HEK293 (cell line): ENCODE measurements around the gene KRT74.

Experiments
- CTCF ChIA-PET: fragments of 350-600 bp; formaldehyde crosslinking; extraction: SDS; loops from one replicate; lab custom pipeline; 2021; ENCODE audit warnings: antibody characterized with exemption; lab: Yijun Ruan, JAX
- POLR2A ChIA-PET: fragments of 300-600 bp; formaldehyde crosslinking; extraction: SDS; loops from one replicate; lab custom pipeline; 2020; ENCODE audit warnings: antibody characterized with exemption, inconsistent platforms; lab: Yijun Ruan, JAX
- H3K27ac ChIP-seq: fragments of 200-500 bp; sonication (Bioruptor generic); 2 replicates; pipeline ENCODE4 v1.5.1; 2014; ENCODE audit warnings: low read depth, low read length, control low read depth, inconsistent platforms; ENCODE audit errors: extremely low read depth
- H3K36me3 ChIP-seq, 2 experiments: fragments of 200-500 bp in 1 of 2; sonication (Bioruptor generic) in 1 of 2; 1 replicate in 1 of 2; 2 replicates in 1 of 2; pipeline ENCODE4 v1.5.1; 2014 to 2017; ENCODE audit warnings: inconsistent platforms in 2 of 2, low read length in 2 of 2; ENCODE audit not compliant: control insufficient read depth in 2 of 2, insufficient read depth in 1 of 2
- H3K4me1 ChIP-seq: fragments of 200-500 bp; sonication (Bioruptor generic); 2 replicates; pipeline ENCODE4 v1.5.1; 2014; ENCODE audit warnings: mild to moderate bottlenecking, low read length, inconsistent platforms; ENCODE audit not compliant: control insufficient read depth, insufficient read depth
- H3K4me3 ChIP-seq: 2 replicates; pipeline ENCODE4 v1.5.1; 2011; ENCODE audit warnings: low read depth, mild to moderate bottlenecking, control low read depth, low read length, moderate library complexity
- H3K9me3 ChIP-seq: fragments of 200-500 bp; sonication (Bioruptor generic); 2 replicates; pipeline ENCODE4 v1.5.1; 2014; ENCODE audit warnings: low read depth, low read length, inconsistent platforms; ENCODE audit not compliant: control insufficient read depth, insufficient read depth
- HOXC10 ChIP-seq: sonication (generic); formaldehyde crosslinking; IDR thresholded peaks from 2 replicates; pipeline ENCODE4 v1.8.1; 2023; ENCODE audit warnings: mild to moderate bottlenecking, missing genetic modification reagents
- KLF9 ChIP-seq: fragments of 450-650 bp; formaldehyde crosslinking; IDR thresholded peaks from 2 replicates; pipeline ENCODE4 v1.5.1; 2016; ENCODE audit warnings: missing biosample characterization, missing genetic modification characterization, low read depth
- SP3 ChIP-seq: fragments of 450-650 bp; formaldehyde crosslinking; IDR thresholded peaks from 2 replicates; pipeline ENCODE4 v1.5.1; 2016; ENCODE audit warnings: missing biosample characterization, missing genetic modification characterization
- WT1 ChIP-seq: fragments of 450-650 bp; formaldehyde crosslinking; IDR thresholded peaks from 2 replicates; pipeline ENCODE4 v1.5.1; 2016; ENCODE audit warnings: missing biosample characterization, missing genetic modification characterization
- ZBTB8A ChIP-seq: fragments of 450-650 bp; formaldehyde crosslinking; IDR thresholded peaks from 2 replicates; pipeline ENCODE4 v1.5.1; 2016; ENCODE audit warnings: missing biosample characterization, missing genetic modification characterization
- ZFP37 ChIP-seq: fragments of 450-650 bp; formaldehyde crosslinking; IDR thresholded peaks from 2 replicates; pipeline ENCODE4 v1.5.1; 2016; ENCODE audit warnings: missing biosample characterization, missing genetic modification characterization
- ZNF10 ChIP-seq: fragments of 450-650 bp; formaldehyde crosslinking; IDR thresholded peaks from 2 replicates; pipeline ENCODE4 v1.5.1; 2017; ENCODE audit warnings: missing biosample characterization, missing genetic modification characterization
- ZNF140 ChIP-seq: fragments of 450-650 bp; formaldehyde crosslinking; IDR thresholded peaks from 2 replicates; pipeline ENCODE4 v1.5.1; 2016; ENCODE audit warnings: missing biosample characterization, missing genetic modification characterization
- ZNF155 ChIP-seq: fragments of 450-650 bp; formaldehyde crosslinking; IDR thresholded peaks from 2 replicates; pipeline ENCODE4 v1.5.1; 2016; ENCODE audit warnings: missing biosample characterization, missing genetic modification characterization
- ZNF175 ChIP-seq: fragments of 450-650 bp; formaldehyde crosslinking; IDR thresholded peaks from 2 replicates; pipeline ENCODE4 v1.5.1; 2016; ENCODE audit warnings: missing biosample characterization, missing genetic modification characterization
- ZNF248 ChIP-seq: fragments of 450-650 bp; formaldehyde crosslinking; IDR thresholded peaks from 2 replicates; pipeline ENCODE4 v1.5.1; 2017; ENCODE audit warnings: missing biosample characterization, missing genetic modification characterization
- ZNF311 ChIP-seq: fragments of 450-650 bp; formaldehyde crosslinking; IDR thresholded peaks from 2 replicates; pipeline ENCODE4 v1.5.1; 2017; ENCODE audit warnings: missing biosample characterization, missing genetic modification characterization, borderline replicate concordance
- ZNF423 ChIP-seq: fragments of 450-650 bp; formaldehyde crosslinking; IDR thresholded peaks from 2 replicates; pipeline ENCODE4 v1.5.1; 2016; ENCODE audit warnings: missing biosample characterization, missing genetic modification characterization
- ZNF433 ChIP-seq: fragments of 450-650 bp; formaldehyde crosslinking; IDR thresholded peaks from 2 replicates; pipeline ENCODE4 v1.5.1; 2016; ENCODE audit warnings: missing biosample characterization, missing genetic modification characterization, low read depth
- ZNF529 ChIP-seq: fragments of 450-650 bp; formaldehyde crosslinking; IDR thresholded peaks from 2 replicates; pipeline ENCODE4 v1.5.1; 2017; ENCODE audit warnings: missing genetic modification characterization, missing biosample characterization; ENCODE audit not compliant: insufficient replicate concordance
- ZNF544 ChIP-seq: fragments of 450-650 bp; formaldehyde crosslinking; IDR thresholded peaks from 2 replicates; pipeline ENCODE4 v1.5.0; 2017; ENCODE audit warnings: missing biosample characterization, missing genetic modification characterization
- ZNF707 ChIP-seq: fragments of 450-650 bp; formaldehyde crosslinking; IDR thresholded peaks from 2 replicates; pipeline ENCODE4 v1.5.1; 2016; ENCODE audit warnings: missing biosample characterization, missing genetic modification characterization
- TF ChIP-seq, protein P1 (sequence below): fragments of 450-650 bp; formaldehyde crosslinking; IDR thresholded peaks from 2 replicates; pipeline ENCODE4 v1.5.1; 2016; ENCODE audit warnings: missing biosample characterization, missing genetic modification characterization
- TF ChIP-seq, protein P2 (sequence below): fragments of 450-650 bp; IDR thresholded peaks from 2 replicates; pipeline ENCODE4 v1.5.1; 2018; ENCODE audit warnings: missing biosample characterization, mild to moderate bottlenecking, missing genetic modification characterization
- TF ChIP-seq, protein P3 (sequence below): fragments of 450-650 bp; IDR thresholded peaks from 2 replicates; pipeline ENCODE4 v1.5.1; 2018; ENCODE audit warnings: missing biosample characterization, missing genetic modification characterization
- TF ChIP-seq, protein P4 (sequence below): fragments of 450-650 bp; formaldehyde crosslinking; IDR thresholded peaks from 2 replicates; pipeline ENCODE4 v1.5.1; 2016; ENCODE audit warnings: missing biosample characterization, missing genetic modification characterization

The KRT74 gene

DNA sequence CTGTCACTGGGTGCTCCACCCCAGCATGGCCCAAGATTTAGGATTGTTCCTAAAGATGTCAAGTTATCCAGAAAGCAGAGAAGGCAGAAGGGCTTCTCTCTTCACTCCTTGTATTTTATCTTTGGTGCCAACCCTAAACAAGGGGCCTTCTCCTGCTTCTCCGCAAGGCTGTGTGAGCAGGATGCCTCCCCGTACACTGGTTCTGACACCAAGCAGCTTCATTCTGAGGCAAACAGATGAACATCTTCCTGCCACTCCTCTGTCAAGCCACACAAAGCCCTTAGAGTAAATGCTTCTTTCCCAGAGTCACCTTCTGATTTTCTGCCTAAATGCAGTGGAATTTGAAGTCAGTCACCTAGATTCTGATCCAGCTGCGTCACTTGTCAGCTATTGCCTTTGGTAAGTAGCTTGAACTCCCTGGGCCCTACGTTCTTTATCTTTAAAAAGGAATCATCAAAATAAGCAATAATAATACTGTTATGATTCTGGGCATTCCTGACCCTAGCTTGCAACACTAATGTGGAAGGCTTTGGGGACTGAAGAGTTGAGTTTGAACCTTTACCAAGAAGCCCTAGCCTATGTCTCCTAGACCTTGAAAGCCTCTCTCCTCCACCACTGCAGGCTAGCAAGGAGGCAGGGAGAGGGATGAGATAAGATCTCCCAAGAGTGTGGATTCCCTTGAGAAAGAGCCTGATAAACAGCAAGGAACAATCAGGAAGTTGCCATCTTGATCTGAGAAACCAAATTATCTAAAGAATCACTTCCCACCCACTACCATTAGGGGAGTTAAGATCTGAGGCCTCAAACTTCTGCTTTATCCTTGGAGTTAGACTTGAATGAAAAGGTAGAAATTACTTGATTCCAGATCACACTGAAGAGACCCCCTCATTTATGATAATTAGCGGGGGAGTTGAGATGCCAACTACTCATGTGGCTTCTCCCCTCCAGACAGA is 39.1 kb upstream of the KRT74 start:
- TF ChIP-seq ZNF311 = no peak
- no peak for TF ChIP-seq WT1 (tag by site-specific recombination)
- no peak for TF ChIP-seq ZNF155
- TF ChIP-seq ZNF529 (tag by site-specific recombination) = no peak
- TF ChIP-seq, protein P1, sequence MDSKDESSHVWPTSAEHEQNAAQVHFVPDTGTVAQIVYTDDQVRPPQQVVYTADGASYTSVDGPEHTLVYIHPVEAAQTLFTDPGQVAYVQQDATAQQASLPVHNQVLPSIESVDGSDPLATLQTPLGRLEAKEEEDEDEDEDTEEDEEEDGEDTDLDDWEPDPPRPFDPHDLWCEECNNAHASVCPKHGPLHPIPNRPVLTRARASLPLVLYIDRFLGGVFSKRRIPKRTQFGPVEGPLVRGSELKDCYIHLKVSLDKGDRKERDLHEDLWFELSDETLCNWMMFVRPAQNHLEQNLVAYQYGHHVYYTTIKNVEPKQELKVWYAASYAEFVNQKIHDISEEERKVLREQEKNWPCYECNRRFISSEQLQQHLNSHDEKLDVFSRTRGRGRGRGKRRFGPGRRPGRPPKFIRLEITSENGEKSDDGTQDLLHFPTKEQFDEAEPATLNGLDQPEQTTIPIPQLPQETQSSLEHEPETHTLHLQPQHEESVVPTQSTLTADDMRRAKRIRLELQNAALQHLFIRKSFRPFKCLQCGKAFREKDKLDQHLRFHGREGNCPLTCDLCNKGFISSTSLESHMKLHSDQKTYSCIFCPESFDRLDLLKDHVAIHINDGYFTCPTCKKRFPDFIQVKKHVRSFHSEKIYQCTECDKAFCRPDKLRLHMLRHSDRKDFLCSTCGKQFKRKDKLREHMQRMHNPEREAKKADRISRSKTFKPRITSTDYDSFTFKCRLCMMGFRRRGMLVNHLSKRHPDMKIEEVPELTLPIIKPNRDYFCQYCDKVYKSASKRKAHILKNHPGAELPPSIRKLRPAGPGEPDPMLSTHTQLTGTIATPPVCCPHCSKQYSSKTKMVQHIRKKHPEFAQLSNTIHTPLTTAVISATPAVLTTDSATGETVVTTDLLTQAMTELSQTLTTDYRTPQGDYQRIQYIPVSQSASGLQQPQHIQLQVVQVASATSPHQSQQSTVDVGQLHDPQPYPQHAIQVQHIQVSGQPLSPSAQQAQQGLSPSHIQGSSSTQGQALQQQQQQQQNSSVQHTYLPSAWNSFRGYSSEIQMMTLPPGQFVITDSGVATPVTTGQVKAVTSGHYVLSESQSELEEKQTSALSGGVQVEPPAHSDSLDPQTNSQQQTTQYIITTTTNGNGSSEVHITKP (tag by site-specific recombination) = no peak
- no peaks in the 10 kb centered on the region for H3K36me3 ChIP-seq
- no peak overlapping the region for H3K27ac ChIP-seq
- ChIA-PET CTCF (interaction anchor here (0.6 to 1.3 kb wide), 3 partner anchors 15 to 456 kb away, joined by 3 to 5 read pairs (median 4); no protein-coding TSS in a partner anchor), POLR2A (interaction anchor here (0.6 kb wide), 1 partner anchor 185 kb away, joined by 3 read pairs; no protein-coding TSS in a partner anchor)
- no peaks in the 10 kb centered on the region for H3K9me3 ChIP-seq
- no peaks in the 10 kb centered on the region for H3K4me1 ChIP-seq
- no peak overlapping the region for H3K4me3 ChIP-seq

DNA sequence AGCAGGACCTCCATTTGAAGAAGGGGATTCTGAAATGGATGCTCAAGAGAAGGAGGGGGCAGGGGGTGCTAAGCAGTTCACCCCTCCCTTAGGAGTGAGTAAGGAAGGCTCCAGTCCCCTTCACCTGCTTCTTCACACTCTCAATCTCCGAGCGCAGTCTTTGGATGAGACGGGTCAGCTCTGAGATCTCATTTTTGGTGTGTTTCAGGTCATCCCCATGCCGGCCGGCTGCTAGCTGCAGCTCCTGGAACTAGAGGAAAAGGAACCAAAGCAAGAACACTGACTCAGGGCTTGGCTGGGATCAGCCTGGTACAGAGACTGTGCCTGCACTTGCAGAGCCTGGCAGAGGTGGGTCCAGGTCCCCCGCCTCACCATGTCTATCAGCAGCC is 37.4 kb upstream of the KRT74 start:
- Histone ChIP-seq H3K36me3 (no peaks in the 10 kb centered on the region), H3K27ac (no peak overlapping the region)
- CTCF ChIA-PET = interaction anchor here (1.0 to 1.3 kb wide), 2 partner anchors 369 to 454 kb away, joined by 3 to 4 read pairs; no protein-coding TSS in a partner anchor
- TF ChIP-seq, protein P2, sequence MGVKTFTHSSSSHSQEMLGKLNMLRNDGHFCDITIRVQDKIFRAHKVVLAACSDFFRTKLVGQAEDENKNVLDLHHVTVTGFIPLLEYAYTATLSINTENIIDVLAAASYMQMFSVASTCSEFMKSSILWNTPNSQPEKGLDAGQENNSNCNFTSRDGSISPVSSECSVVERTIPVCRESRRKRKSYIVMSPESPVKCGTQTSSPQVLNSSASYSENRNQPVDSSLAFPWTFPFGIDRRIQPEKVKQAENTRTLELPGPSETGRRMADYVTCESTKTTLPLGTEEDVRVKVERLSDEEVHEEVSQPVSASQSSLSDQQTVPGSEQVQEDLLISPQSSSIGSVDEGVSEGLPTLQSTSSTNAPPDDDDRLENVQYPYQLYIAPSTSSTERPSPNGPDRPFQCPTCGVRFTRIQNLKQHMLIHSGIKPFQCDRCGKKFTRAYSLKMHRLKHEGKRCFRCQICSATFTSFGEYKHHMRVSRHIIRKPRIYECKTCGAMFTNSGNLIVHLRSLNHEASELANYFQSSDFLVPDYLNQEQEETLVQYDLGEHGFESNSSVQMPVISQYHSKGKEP (tag by site-specific recombination) = no peak
- TF ChIP-seq ZNF544 = no peak
- TF ChIP-seq, protein P3, sequence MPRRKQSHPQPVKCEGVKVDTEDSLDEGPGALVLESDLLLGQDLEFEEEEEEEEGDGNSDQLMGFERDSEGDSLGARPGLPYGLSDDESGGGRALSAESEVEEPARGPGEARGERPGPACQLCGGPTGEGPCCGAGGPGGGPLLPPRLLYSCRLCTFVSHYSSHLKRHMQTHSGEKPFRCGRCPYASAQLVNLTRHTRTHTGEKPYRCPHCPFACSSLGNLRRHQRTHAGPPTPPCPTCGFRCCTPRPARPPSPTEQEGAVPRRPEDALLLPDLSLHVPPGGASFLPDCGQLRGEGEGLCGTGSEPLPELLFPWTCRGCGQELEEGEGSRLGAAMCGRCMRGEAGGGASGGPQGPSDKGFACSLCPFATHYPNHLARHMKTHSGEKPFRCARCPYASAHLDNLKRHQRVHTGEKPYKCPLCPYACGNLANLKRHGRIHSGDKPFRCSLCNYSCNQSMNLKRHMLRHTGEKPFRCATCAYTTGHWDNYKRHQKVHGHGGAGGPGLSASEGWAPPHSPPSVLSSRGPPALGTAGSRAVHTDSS (tag by site-specific recombination) = no peak
- TF ChIP-seq, all 188 proteins: peak for 0
- Histone ChIP-seq H3K4me1 (no peaks in the 10 kb centered on the region), H3K4me3 (no peak overlapping the region), H3K9me3 (no peaks in the 10 kb centered on the region)
- POLR2A ChIA-PET = no interaction called here

DNA sequence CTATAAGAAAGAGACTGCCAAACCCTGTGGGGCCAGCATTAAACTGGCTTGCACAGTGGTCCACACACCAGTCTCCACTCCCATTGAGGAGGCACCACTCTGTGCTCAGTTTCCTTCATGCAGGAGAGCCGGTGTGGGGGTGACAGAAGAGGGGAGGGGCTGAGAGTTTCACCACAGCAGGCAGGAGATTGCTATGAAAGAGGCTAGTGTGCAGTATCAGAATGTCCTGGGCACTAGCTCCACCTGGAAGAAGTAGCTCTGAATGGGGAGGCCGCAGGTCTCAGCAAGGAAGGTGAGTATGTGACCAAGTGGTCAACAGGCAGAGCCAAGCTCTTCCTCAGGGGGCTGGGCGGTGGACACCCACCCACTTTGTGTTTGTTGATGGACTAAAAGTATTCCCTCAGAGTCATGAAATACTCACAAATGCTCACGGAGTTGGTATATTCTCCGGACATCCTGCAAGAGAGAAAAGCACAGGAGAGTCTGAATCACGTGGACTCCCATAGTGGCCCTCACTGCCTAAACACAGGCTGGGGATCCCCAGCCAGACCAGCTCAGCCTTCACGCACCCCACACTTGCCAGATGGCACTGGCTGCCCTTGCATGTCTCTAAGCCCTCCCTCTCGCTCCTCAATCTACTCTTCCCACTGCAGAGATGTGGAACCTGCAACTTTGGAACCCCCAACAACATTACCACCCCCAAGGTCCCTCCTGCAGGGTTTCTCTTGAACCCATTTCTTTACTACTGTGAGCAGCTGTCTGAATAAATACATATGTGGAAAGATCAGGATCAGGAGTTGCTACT is 35.4 kb upstream of the KRT74 start:
- Histone ChIP-seq H3K36me3 (no peaks in the 10 kb centered on the region), H3K4me3 (no peak overlapping the region), H3K9me3 (no peaks in the 10 kb centered on the region), H3K27ac (no peak overlapping the region), H3K4me1 (no peaks in the 10 kb centered on the region)
- CTCF ChIA-PET = interaction anchor here (0.5 to 0.8 kb wide), 2 partner anchors 23 to 271 kb away, joined by 3 read pairs; no protein-coding TSS in a partner anchor
- POLR2A ChIA-PET = no interaction called here
- no peak for TF ChIP-seq SP3 (tag by site-specific recombination)
- TF ChIP-seq ZNF10 (tag by site-specific recombination) = no peak
- no peak for TF ChIP-seq ZNF248 (tag by site-specific recombination)
- TF ChIP-seq ZFP37 (tag by site-specific recombination) = no peak
- TF ChIP-seq, protein P4, sequence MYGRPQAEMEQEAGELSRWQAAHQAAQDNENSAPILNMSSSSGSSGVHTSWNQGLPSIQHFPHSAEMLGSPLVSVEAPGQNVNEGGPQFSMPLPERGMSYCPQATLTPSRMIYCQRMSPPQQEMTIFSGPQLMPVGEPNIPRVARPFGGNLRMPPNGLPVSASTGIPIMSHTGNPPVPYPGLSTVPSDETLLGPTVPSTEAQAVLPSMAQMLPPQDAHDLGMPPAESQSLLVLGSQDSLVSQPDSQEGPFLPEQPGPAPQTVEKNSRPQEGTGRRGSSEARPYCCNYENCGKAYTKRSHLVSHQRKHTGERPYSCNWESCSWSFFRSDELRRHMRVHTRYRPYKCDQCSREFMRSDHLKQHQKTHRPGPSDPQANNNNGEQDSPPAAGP (tag by site-specific recombination) = no peak
- TF ChIP-seq ZNF140 (tag by site-specific recombination) = no peak
- no peak for TF ChIP-seq ZNF175
- no peak for TF ChIP-seq KLF9 (tag by site-specific recombination)
- no peak for TF ChIP-seq ZNF423
- no peak for TF ChIP-seq ZNF433 (tag by site-specific recombination)
- TF ChIP-seq ZBTB8A (tag by site-specific recombination) = no peak
- TF ChIP-seq HOXC10 = no peak
- no peak for TF ChIP-seq ZNF707 (tag by site-specific recombination)
